ENCODE results near the gene EFS.

DNA sequence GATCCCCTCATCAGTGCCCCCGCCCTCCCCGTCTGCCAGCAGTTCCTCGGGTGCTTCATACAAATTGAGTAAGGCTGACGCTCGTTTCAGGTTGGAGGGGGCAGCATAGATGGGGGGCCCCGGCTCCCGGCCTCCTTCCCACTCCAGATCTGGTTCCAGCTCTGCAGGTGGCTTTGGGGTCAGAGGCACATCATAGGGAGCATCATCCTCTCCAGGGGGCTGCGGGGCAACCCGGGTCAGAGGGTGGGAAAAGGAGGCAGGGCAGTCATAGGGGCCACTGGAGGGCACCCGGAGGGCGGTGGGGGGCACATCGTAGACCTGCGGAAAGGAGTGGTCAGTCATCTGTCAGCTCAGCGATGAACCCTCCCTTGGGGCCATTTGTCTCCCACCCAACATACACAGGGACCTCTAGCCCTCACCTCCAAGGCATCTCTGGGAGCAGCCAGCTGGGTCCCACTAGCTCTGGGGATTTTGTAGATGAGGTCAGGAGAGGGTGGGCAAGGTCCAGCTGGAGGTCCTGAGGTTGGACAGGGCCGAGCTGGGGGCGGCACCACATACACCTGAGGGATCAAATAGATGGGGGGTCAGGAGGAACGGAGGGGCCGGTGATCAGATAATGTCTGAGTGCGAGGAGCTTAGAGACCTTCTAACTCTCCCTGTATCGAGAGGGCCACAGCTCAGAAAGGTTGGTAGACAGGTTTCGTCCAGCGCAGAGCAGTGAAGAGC lies 5.1 kb downstream of the EFS start:
- TF ChIP-seq, protein P1, sequence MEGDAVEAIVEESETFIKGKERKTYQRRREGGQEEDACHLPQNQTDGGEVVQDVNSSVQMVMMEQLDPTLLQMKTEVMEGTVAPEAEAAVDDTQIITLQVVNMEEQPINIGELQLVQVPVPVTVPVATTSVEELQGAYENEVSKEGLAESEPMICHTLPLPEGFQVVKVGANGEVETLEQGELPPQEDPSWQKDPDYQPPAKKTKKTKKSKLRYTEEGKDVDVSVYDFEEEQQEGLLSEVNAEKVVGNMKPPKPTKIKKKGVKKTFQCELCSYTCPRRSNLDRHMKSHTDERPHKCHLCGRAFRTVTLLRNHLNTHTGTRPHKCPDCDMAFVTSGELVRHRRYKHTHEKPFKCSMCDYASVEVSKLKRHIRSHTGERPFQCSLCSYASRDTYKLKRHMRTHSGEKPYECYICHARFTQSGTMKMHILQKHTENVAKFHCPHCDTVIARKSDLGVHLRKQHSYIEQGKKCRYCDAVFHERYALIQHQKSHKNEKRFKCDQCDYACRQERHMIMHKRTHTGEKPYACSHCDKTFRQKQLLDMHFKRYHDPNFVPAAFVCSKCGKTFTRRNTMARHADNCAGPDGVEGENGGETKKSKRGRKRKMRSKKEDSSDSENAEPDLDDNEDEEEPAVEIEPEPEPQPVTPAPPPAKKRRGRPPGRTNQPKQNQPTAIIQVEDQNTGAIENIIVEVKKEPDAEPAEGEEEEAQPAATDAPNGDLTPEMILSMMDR (conservative IDR thresholded peaks at IDR 0.05) = no peak
- TF ChIP-seq ZFX (IDR thresholded peaks at IDR 0.05) = no peak

All from C4-2B (cell line).